Fibroblast of pulmonary artery (primary cell): ENCODE results near the gene MFSD11.

Source experiments
- DNase-seq: peaks from one replicate; pipeline ENCODE4 v3.0.0-alpha.2; 2010; ENCODE audit warnings: low read depth
- H3K4me3 ChIP-seq: replicated peaks from 2 replicates; pipeline ENCODE4 v1.5.1; 2011; ENCODE audit warnings: low read depth, mild to moderate bottlenecking, control low read depth, low read length, moderate library complexity
- CTCF ChIP-seq: IDR thresholded peaks from 2 replicates; pipeline ENCODE4 v1.5.1; 2011; ENCODE audit warnings: mild to moderate bottlenecking, control low read depth, low read length, inconsistent platforms; ENCODE audit errors: missing control alignments

MFSD11 gene

DNA sequence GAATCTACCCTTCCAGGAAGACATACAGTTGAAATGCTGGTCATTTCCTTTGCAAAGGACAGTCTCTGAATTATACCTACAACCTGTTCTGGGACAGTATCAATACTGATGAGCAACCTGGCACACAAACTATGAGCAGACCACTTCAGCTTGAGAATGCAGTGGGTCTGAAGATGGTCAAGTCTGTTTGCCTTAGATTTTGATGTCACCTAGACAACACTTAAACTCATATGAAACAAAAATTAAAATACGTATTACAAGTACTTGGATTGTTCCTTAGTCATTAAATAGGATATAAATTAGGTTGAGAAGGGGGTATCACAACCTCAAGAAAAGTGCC, 4.3 kb upstream of the MFSD11 start:
- H3K4me3 ChIP-seq = peak overlapping the region; percentile 95
- no peak for TF ChIP-seq CTCF
- DNase-seq = no peak

- TF ChIP-seq CTCF = no peak
- peak overlapping the region; percentile 95 for H3K4me3 ChIP-seq
- peak; percentile 63 for DNase-seq
Observed at GRCh38 chr17:76734080-76734840, 3.7 kb upstream of the MFSD11 start.

DNA sequence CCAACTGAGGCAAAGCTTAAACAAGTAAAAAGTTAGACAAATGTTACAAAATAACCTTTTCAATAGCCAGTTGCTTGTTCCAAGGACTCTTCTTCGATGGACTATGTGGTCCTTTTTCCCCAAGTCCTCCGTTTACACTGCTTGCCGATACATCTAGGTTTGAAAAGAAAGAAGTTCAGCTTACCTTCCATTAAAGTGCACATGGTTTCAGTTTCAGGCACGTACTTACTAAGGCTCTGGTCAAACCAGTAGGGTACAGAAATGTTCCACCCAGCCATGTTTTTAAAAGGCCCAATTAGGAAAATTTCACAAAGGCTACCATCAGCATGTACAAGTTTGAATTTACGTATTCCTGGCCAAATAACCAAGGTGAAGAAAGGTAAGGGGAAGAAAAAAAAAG, 2.9 kb upstream of the MFSD11 start:
- H3K4me3 ChIP-seq = peak overlapping the region; percentile 95
- no peak for TF ChIP-seq CTCF
- DNase-seq = peak; percentile 41

- no peak for DNase-seq
- H3K4me3 ChIP-seq = peak overlapping the region; percentile 95
- TF ChIP-seq CTCF = no peak
Observed at GRCh38 chr17:76735586-76736348, 2.2 kb upstream of the MFSD11 start.

DNA sequence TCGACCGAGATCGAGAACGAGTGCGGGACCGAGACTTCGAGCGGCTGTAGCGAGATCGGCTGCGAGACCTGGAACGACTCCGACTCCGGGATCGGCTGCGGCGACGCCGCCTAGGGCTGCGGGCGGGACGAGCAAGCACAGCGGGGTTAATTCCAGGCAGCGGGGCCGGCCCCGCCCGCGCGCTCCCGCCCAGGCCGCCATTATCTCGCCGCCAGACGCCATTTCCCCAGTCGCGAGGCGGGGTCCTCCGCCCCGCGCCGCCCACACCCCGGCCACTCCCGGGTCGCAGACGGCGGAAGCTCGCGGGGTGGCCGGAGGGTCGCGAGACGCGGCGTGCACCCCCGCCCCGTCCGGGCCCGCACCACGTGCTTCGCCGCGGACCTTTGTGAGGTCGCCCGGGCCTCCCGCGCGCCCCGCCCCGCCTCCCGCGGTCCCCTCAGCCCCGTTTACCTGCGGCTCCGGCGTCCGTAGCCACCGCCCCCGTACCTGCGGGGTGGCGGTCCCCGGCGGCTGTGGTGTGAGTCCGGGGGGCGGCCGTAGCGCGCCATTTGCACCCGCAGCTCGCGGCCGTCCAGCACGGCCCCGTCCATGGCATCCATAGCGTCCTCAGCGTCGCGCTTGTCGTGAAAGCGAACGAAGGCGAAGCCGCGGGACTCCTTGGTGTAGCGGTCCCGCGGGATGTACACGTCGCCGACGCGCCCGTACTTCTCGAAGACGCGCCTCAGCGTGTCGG, 1.4 kb upstream of the MFSD11 start:
- peak overlapping the region; percentile 95 for H3K4me3 ChIP-seq
- DNase-seq = peak; percentile 72
- TF ChIP-seq CTCF = peak; percentile 10

- peak within 1 kb of the TSS; percentile 95 for H3K4me3 ChIP-seq
- peak; percentile 99 for DNase-seq
- no peak for TF ChIP-seq CTCF
Observed at GRCh38 chr17:76737082-76737675, 740 bp upstream of the MFSD11 start, which contains the start of gene SRSF2. Gene SRSF2 (minus strand): TSS chr17:76737331. CDS start chr17:76737160, 171 bp downstream.
